GM19240 (cell line): ENCODE results near the gene DENR.
"Not testable (repeated sequence)": the region's sequence is repeated elsewhere in the genome, so short reads cannot be mapped to it uniquely, and the experiment has no call there.

ENCODE experiments used
- DNase-seq: peaks from one replicate; pipeline ENCODE4 v3.0.0; 2011; ENCODE audit warnings: low spot score; ENCODE audit not compliant: insufficient read length

Gene DENR

DNA sequence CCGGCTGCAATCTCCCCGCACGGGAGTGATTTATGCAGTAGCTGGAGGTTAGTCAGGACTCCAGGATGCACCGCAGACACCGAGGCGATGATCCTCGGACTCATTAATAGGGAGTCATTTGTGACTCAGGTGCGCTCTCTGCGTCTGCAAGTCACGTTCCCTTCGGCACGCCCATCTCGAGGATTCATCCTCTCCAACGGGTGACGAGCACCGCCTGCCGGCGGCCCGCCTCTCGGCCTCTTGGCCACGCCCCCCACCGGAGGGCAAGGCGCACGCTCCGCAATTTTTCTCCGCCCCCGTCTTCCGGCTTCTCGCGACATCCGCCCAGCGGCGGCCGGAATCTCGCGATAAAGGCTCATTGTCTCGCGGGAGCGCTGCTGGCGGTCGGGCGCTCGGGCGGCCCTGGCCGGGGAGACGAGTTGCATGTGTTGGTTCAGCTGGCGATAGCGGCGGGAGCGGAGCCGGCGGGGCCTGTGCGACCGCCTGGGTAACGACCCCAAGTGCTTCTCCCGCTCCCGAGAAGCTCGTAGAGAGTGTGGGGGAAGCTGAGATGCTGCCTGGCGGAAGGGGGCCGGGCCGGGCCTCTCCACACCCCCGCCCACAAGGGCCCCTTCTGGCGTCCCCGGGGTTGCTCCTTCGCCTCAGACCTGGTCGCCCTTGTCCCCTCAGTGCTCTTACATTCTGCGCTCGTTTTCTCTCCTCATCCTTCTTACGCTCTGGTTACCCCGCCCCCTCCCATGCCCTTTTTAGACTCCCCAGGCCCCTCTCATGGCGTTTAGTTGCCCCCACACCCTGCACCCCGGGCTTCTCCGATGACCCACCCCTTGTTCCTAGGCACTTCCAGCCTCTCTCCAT, at the start of gene DENR:
Gene DENR (plus strand): TSS at position 361 of the 855 bp plus-strand sequence. CDS start 878 bp downstream, outside the sequence.
- DNase-seq, result peak; percentile 85

DNA sequence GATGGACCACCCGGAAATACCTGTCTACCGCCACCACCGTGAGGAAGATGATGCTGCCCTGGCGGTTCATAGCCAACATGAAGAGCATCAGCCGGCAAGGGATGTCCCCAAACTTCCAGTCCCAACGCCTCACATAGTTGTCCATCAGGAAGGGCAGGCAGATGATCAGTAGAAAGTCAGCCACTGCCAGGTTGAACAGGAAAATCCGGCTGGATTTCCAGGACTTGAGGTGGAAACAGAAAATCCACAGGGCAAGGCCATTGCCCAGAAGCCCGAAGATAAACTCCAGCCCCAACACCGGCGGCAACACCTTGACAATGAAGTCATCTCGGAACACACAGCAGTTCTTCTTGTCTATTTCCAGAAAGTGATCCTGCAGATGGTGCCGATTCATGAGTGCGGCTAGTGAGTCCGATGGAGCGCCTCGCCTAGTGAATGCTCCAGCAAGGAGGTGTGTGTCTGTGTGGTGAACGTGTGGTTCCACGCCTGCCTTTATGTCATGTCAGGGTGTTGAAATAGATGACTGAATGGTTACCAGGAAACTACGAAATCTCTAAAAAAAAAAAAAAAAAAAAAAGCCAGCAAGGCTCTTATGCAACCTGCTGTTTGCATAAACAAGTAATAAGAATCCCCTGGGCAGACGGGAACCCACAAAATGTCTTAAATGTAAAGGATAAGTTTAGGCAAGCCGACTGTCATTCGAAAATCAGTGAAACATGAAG, 49.6 kb upstream of the DENR start, which contains the start of gene HCAR2:
Gene HCAR2 (minus strand): TSS at position 468 of the 722 bp plus-strand sequence. CDS start 74 bp downstream, at position 394.
- DNase-seq, result not testable (repeated sequence)

- not testable (repeated sequence) for DNase-seq
These were observed 48.8 kb upstream of the DENR start for GRCh38 chr12:122703841-122704240.

DNA sequence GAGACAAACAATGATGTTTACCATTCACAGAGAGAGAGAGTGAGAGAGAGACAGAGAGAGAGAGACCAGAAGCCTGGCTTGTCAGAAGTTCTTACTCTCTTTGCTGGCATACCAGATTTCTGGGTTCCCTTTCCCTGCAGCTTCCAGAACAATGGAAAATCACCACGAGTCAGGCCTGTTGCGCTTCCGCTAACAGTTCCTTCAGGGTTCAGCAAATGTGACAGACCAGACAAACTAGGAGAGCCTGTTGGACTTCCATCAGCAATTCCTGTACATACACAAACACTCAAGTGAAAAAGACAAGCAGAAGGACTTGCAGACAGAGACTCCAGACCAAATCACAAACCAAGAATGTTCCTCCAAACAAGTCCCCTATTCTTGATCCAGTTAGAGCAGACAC, 43.3 kb upstream of the DENR start:
- not testable (repeated sequence) for DNase-seq

GRCh38 chr12:122710341-122710740, 42.3 kb upstream of the DENR start:
- DNase-seq, result not testable (repeated sequence)

GRCh38 chr12:122711266-122711665, 41.4 kb upstream of the DENR start:
- DNase-seq, result not testable (repeated sequence)

- not testable (repeated sequence) for DNase-seq
These were observed 39.0 kb upstream of the DENR start for GRCh38 chr12:122713491-122714188.

DNA sequence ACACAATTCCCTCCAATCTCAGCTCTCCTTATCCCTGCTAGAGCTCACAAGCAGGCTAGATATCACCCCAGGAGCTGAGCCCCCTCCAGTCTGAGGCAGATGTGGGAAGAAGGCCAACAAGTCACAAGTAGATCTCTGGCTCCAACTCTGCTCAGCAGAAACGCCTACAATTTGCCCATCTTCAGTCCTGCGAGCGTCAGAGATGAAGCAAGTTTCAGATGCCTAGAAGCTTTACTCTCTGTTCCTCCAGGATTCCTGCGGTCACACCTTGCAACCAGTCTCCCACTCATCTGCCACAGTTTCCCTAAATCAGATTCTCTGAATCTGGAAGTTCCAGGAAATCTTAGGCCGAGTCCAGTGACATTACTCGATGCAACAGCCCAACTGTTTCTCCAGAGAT, 37.4 kb upstream of the DENR start:
- DNase-seq, result not testable (repeated sequence)

DNA sequence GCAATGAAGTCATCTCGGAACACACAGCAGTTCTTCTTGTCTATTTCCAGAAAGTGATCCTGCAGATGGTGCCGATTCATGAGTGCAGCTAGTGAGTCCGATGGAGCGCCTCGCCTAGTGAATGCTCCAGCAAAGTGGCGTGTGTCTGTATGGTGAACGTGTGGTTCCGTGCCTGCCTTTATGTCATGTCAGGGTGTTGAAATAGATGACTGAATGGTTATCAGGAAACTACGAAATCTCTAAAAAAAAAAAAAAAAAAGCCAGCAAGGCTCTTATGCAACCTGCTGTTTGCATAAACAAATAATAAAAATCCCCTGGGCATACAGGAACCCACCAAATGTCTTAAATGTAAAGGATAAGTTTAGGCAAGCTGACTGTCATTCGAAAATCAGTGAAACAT, 36.0 kb upstream of the DENR start, which contains the start of gene HCAR3:
Gene HCAR3 (minus strand): TSS at position 154 of the 400 bp plus-strand sequence. CDS start 74 bp downstream, at position 80.
- not testable (repeated sequence) for DNase-seq

DNA sequence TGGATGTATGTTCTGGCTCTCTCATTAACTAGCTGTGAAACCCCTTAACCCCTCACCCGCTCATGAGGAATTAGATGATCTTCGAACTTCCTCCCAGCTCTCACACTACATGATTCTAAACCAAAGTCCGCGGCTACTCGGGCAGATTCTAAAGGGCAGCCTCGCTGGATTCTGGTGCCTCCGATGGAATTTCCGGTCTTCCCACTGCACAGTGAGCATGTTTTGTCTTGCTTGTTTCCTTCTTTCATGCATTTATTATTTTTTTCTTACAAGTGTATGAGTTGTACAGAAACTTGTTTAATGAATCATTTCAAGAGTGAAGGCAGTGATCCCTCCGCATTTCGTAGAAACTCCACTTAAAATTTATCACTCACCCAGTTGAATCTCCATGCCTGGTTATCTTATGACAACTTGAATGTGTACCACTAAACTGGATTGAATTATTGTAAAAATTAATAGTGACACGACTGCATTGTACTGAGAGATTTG, 31.5 kb upstream of the DENR start:
- DNase-seq, result no peak

- no peak for DNase-seq
These were observed 30.2 kb upstream of the DENR start for GRCh38 chr12:122722387-122722786.

DNA sequence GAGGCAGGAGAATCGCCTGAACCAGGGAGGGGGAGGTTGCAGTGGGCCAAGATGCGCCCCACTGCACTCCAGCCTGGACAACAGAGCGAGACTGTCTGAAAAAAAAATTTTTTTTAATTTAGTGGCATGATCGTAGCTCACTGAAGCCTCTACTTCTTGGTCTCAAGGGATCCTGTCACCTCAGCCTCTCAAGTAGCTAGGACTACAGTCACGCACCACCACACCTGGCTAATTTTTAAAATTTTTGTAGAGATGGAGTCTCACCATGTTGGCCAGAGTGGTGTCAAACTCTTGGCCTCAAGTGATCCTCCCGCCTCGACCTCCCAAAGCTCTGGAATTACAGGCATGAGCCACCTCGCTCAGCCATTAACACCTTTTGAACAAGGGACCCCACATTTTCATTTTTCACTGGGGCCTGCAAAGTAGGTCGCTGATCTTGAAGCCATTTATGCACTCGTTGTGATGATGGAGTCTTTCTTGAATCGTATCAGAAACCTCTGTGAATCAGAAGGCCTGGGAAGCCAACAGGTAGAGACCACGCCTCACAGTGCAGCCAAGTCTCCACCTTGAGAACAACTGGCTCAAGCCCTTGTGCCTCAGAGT, 27.9 kb upstream of the DENR start:
- no peak for DNase-seq

DNA sequence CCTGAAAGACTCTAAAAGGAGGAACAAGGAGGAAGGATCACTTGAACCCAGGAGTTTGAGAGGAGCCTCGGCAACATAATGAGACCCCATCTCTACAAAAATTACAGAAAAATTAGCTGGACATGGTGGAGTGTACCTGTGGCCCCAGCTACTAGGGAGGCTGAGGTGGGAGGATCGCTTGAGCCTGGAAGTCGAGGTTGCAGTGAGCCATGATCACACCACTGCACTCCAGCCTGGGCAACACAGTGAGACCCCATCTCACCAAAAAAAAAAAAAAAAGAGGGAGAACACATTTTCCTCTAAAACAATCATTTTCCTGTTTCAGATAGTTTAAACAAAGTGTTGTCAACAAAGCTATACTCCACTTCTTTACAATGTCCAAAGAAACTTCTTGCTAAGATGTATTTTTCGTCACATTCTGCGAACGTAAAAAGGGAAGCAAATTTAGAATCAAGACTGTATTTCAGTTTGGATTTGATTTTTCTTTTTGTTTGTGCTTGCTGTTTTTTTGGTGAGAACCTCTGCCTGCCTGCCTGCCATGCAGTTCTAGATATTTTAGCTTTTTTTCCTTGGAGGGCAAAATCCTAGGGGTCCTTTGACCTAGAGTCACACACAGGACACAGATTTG, 27.1 kb upstream of the DENR start:
- no peak for DNase-seq

DNA sequence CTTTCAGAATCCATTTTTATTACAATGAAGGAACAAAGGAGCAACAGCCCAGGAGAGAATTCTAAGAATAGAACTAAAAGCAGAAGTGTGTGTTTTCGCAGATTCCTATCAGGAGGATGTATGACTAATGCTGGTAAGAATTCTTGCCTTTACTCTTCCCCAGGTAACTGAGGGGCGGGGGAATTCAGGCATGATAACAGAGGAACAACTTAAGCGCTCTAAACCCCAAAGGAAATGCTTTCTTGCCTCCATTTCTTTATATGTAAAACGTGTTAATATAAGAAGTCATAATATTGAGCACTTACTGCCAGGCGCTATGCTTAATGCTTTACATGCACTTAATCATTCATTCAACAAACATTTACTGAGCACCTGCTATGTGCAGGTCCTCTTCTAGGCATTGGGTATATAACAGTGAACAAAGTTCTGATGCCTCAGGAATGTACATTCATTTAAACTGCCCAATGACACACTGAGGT, 26.5 kb upstream of the DENR start:
- no peak for DNase-seq

GRCh38 chr12:122729583-122730214, 22.9 kb upstream of the DENR start:
- no peak for DNase-seq

DNA sequence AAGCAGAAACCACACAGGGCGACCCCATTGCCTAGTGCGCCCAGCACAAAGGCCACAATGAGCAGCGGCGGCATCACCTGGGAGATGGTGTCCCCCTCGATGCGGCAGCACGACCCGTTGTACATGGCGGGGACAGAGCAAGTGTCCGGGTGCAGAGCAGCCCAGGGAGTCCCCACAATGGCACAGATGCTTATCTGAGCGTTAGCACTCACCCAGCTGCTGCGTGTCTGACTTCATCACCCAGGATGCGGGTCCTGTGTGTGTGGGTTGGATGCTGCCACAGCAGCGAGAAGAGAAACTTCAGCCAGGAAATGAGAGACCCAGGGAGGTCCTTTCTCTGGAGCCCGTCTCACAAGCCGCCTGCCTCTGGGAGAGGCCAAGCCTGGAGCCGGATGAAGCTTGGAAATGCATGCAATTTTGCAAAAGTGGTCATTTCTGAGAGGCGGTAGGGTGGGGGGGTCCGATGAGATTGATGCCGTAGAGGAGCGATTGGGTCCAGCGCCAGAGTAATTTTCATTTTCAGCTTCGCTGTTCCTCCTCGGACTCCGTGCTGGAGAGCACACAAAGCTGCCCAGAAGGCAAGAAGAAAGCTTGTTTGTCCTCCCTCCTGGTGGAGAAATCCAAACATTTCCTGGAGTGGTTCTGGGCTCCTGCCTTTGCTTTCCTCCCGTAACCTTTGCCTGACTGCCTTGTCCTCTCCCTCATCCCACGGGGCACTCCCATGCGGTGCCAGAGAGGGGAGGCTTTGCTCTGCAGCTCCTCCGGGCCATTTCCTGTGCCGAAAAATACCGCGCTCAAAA, 22.2 kb upstream of the DENR start, which contains the start of gene HCAR1:
Gene HCAR1 (minus strand): TSS at position 630 of the 800 bp plus-strand sequence. CDS start 505 bp downstream, at position 125.
- DNase-seq, result no peak

DNA sequence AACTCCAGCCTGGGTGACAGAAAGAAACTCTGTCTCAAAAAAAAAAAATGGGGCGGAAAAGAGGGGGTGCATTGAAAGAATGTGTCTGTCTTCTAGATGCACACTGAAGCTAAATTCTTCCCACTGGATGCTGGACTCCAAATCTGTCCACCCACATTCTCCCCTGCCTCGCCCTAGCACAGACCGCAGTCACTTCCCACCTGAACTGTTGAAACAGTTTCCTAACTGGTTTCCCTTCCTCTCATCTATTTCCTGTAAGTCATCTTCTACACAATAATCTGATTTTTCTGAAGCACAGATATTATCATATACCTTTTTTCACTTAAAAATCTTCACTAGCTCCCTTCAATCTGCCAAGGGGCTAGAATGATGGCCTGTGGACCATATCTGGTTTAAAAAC, 20.5 kb upstream of the DENR start:
- DNase-seq, result no peak

DNA sequence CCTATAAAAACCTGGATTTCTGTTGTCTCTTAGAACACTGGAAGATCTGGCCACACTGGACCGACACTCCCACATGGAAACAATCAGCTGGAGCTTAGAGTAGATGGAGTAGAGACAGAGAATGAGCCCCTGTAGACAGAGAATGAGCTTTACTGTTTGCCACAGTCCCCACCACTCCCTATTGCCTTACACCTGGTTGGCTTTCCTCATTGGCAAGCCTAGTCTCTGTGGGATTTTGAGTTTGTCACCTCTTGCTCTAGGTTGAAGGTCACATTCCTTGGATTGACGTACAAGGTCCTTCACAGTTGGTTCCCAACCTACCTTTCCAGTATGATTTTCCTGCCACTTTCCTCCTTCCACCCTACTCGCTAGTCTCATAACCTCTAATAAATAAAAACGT, 20.0 kb upstream of the DENR start:
- DNase-seq, result no peak

DNA sequence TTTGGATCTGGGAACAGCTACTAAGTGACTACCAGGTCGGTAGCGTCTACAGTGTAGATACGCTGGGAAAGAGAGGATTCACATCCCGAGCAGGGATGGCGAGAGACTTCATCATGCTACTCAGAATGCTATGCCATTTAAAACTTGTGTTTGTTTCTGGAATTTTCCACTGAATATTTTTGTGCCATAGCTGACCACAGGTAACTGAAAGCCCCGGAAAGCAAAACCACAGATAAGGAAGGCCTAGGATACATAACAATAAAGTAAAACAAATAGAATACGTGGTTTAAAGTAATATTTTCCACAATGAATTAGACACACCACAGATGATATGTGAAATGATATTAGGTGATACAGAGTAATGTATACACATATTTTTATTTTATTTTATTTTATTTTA, 14.1 kb upstream of the DENR start:
- no peak for DNase-seq
